HG03442 (cell line): ENCODE data around the gene ELAVL2.

Experiments used
- ATAC-seq: cut with Tn5 transposase; IDR thresholded peaks from one replicate; pipeline ENCODE4 v1.9.1; 2021; ENCODE audit warnings: mild to moderate bottlenecking, moderate library complexity; ENCODE audit not compliant: unreplicated experiment

Gene ELAVL2

DNA sequence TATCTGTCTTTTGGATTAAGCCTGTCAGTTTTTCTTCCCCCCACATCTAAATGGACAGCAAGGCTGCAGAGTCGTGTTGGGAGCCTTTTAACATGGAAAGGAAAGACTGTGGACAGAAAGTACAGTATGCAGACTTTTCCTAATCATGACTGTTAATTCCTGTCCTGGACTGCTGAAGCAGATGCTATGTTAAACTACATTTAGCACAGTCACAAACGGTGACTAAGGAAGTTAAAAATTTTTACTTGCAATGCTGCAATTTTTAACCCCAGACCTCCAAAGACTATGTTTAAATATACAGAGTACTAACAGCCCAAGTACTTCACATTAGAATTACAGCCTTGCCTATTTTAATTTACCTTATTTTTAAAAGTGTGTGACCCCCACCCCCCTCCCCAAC lies 51.8 kb downstream of the ELAVL2 start:
- ATAC-seq, result no peak

DNA sequence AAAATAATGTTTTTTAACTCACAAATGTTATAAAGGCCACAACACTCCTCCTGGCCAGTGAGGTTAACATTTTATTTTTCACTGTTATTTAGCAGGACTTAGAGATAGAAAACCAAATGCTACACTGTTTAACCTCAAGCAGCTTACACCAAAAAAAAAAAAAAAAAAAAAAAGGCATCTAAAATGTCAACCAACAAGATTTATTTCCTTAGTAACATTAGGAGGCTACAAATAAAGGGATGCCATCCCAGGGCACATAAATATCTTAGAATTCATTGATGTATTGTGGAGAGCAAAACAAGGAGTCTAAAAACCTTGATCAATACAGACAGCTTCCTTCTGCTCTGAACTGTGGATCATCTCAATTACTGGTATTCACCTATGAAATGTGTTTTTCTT lies 53.7 kb downstream of the ELAVL2 start:
- no peak for ATAC-seq

- no peak for ATAC-seq
Observed at GRCh38 chr9:23771746-23772384, 54.2 kb downstream of the ELAVL2 start.

- no peak for ATAC-seq
Observed at GRCh38 chr9:23769307-23769935, 56.6 kb downstream of the ELAVL2 start.

DNA sequence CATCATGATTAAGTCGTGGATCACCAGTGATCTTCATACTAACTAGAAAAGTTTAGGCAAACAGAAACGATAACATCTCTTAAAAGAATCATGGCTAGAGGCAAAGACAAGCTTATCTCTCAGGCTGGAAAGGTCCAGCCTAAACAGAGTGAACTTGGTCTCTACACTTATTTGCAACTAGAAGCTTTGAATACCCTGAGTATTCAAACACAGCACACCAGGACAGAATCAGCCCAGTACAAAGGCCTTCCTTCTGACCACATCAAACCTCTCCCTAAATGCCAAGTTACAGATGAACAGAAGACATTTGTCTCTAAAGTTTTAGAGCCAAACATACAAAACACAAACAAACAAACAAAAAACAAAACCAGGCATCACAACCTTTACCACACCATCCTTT lies 57.2 kb downstream of the ELAVL2 start:
- ATAC-seq, result no peak

- no peak for ATAC-seq
Observed at GRCh38 chr9:23766613-23767012, 59.4 kb downstream of the ELAVL2 start.

DNA sequence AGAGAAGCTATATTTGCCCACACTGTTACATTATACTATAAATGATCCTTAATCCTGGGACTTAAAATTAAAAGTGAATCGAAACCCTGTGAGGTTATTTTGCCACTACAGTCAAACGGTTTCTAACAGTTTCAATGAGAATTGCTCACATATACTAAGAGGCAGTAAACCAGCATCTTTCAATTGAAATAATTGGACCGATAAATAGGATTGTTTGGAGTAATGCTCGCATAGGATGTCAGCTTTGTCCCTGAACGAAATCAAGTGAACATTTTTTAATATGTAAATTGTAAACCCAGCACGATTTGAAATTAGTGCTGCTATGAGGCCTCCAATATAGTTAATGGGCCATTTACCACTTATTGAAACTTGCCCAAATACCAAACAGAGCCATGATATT lies 60.5 kb downstream of the ELAVL2 start:
- ATAC-seq, result no peak

GRCh38 chr9:23764219-23764618 lies 61.8 kb downstream of the ELAVL2 start:
- ATAC-seq, result no peak

GRCh38 chr9:23754551-23754950 lies 71.5 kb downstream of the ELAVL2 start:
- ATAC-seq, result no peak

DNA sequence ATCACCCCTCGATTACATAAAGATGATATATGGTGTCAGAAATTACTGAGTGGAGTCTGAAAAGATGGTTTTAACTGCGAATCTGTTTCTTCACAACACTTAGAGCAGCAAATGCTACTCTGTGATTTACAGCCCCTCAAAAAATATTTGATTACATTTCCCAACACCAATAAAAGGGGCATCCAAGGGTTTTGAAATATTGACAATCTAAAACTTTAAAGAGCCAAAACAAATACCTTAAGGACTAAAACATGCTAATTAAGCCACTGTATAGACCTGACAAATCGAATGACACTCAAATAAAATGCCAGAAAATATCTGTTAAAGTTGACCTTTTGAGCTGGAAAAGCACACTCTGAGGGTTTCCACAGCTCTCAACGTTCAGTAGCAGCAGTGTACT lies 73.2 kb downstream of the ELAVL2 start:
- no peak for ATAC-seq

- no peak for ATAC-seq
Observed at GRCh38 chr9:23751633-23752032, 74.4 kb downstream of the ELAVL2 start.

- ATAC-seq, result no peak
Observed at GRCh38 chr9:23750808-23751207, 75.2 kb downstream of the ELAVL2 start.

DNA sequence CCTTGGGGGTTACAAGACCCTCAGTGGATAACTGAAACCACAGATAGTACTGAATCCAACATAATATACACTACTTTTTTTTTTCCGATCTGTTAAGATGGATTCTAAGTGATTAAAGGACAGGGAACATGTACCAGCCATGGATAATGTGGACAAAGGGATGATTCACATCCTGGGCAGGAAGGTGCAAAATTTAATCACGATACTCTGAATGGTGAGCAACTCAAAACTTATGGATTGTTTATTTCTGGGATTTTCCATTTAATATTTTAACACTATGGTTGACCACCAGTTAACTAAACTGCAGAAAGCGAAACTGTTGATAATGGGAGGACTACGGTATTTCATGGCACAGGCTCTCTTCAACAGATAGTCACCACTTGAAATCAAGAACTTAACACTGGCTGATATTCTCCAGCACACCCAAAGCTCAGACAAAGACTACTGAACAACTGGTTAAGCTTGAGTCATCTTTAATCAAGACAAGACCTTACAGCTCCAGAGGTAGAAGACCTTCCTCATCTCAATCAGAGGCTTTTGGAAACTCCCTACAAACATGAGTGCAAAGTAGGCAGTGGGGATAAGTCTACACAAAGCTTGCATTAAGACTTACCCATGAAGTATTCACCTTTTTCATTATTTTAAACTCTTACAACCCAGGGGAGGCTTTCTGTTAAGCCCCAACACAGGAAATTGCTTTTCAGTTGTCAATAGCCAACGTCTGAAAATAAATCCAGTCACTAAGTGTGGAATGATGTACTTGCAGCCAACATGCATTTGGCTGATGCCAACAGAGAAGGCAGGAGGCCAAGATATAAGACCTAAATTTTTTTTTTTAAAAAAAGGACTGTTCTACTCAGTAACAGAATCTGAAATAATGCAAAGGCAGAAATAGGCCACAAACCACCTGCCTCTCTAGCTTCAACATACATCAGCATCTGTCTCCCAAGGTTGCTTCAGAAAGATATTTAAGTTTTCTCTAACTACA lies 78.7 kb downstream of the ELAVL2 start:
- ATAC-seq, result no peak

DNA sequence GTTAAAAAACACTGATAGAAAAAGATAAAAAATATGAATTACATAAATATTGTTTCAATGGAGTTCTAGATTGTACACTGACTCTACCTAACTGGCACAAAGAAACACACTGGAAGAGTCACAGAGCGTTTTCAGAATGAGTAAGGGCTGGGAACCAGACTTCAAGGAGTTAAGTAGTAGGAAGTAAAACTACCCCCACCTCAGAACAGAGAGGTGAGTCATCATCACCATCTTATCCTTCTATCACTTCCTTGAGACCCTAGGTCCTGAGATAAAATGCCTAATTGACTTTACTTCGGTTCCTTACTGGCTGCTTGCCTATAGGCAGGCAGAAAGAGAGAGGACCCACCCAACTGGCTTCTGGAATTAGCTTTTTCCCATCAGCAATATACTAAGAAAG lies 79.7 kb downstream of the ELAVL2 start:
- no peak for ATAC-seq

GRCh38 chr9:23743036-23743435 lies 83.0 kb downstream of the ELAVL2 start:
- ATAC-seq, result no peak

- no peak for ATAC-seq
Observed at GRCh38 chr9:23741351-23741750, 84.7 kb downstream of the ELAVL2 start.

GRCh38 chr9:23740531-23740930 lies 85.5 kb downstream of the ELAVL2 start:
- ATAC-seq, result no peak

GRCh38 chr9:23739753-23740152 lies 86.3 kb downstream of the ELAVL2 start:
- no peak for ATAC-seq

- ATAC-seq, result no peak
Observed at GRCh38 chr9:23736293-23736692, 89.7 kb downstream of the ELAVL2 start.

DNA sequence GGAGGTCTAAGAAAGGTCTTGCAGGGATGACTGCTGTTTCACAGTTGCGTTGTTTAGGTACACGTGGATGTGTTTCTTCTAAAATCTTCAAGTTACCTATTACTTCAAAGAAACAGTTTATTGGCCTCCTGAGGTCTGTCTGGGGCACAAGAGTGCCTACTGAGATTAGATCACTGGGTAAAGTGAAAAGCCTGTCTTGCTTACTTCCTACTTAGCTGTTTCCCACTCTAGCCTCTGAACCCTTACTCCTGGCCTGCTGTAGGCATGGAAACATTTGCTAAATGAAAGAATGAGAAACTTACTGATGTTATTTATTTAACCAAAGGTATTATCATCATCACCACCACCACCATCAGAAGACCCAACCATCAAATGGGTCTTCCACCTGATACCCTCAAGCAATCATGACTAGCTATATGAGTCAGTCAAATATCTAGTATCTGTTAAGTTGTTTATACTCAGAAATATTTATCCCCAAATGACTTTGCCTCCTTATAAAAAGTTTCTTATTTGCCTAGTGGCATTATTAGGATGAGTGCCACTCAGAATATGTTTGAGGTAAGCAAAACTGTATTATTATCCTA lies 92.5 kb downstream of the ELAVL2 start:
- no peak for ATAC-seq

- no peak for ATAC-seq
Observed at GRCh38 chr9:23731353-23731752, 94.7 kb downstream of the ELAVL2 start.
